Endothelial cell of umbilical vein (primary cell): ENCODE results near the gene NRDE2. TPM values are rescaled to one million over a fixed set of nuclear protein-coding genes. Genes with fewer than 3 reads are reported as not detected.

Experiments used
- BruUV-seq: library from RNA; stranded (reverse); fragments of 400-500 nt; replicated peaks from 2 replicates; lab custom pipeline; 2021; lab: Mats Ljungman, UMichigan
- CTCF ChIA-PET: fragments of 300-600, 350-600 bp; sonication (Branson Sonifier 250); formaldehyde crosslinking; loops from one replicate; lab custom pipeline; 2021; ENCODE audit warnings: antibody characterized with exemption, inconsistent platforms; lab: Charles Lee
- POLR2A ChIA-PET: fragments of 300-600, 350-600 bp; sonication (Branson Sonifier 250); formaldehyde crosslinking; loops from one replicate; lab custom pipeline; 2021; ENCODE audit warnings: antibody characterized with exemption, inconsistent platforms; lab: Charles Lee
- DNase-seq: peaks from one replicate; pipeline ENCODE4 v3.0.0-alpha.2; 2011; ENCODE audit warnings: low read depth, low spot score
- FAIRE-seq: peaks from 2 replicates; lab custom pipeline; 2011; peaks lifted over from hg19 to GRCh38; lab: Jason Lieb, UNC
- H2AFZ ChIP-seq: 2 replicates; pipeline ENCODE4 v1.6.0; 2012; ENCODE audit warnings: low read depth, low read length, control low read depth, inconsistent platforms
- H3K27ac ChIP-seq: 2 replicates; pipeline ENCODE4 v1.5.1; 2011; ENCODE audit warnings: low read depth, mild to moderate bottlenecking, control low read depth, low read length, moderate library complexity; ENCODE audit not compliant: insufficient read depth
- H3K27me3 ChIP-seq, 2 experiments: 2 replicates each; pipeline versions ENCODE4 v1.6.0 to v1.6.1; 2011; ENCODE audit warnings: low read length in 2 of 2, mixed read lengths in 1 of 2; ENCODE audit not compliant: control insufficient read depth in 2 of 2, insufficient read depth in 2 of 2
- H3K36me3 ChIP-seq, 2 experiments: 2 replicates in 1 of 2; 3 replicates in 1 of 2; pipeline ENCODE4 v1.5.1; 2011; ENCODE audit warnings: low read length in 2 of 2, mild to moderate bottlenecking in 1 of 2, moderate library complexity in 1 of 2; ENCODE audit not compliant: control insufficient read depth in 2 of 2, insufficient read depth in 2 of 2; ENCODE audit errors: extremely low read depth in 1 of 2
- H3K4me1 ChIP-seq: 3 replicates; pipeline ENCODE4 v1.5.1; 2011; ENCODE audit warnings: mild to moderate bottlenecking, low read length; ENCODE audit not compliant: control insufficient read depth, insufficient read depth; ENCODE audit errors: extremely low read depth
- H3K4me2 ChIP-seq: 2 replicates; pipeline ENCODE4 v1.6.1; 2011; ENCODE audit warnings: low read length, control low read depth, mixed read lengths; ENCODE audit not compliant: insufficient read depth
- H3K4me3 ChIP-seq, 3 experiments: fragments of 200-600 bp in 1 of 3; sonication (generic), shearing (Covaris generic) in 1 of 3; replicated peaks in 1 of 3; 2 replicates each; pipeline ENCODE4 v1.5.1; 2011 to 2016; ENCODE audit warnings: control low read depth in 3 of 3, low read length in 3 of 3, mild to moderate bottlenecking in 2 of 3, inconsistent platforms in 1 of 3, low read depth in 1 of 3, moderate library complexity in 1 of 3; ENCODE audit not compliant: insufficient read depth in 1 of 3
- H3K79me2 ChIP-seq: 2 replicates; pipeline ENCODE4 v1.6.0; 2012; ENCODE audit warnings: low read length, inconsistent platforms; ENCODE audit not compliant: control insufficient read depth, insufficient read depth
- H3K9ac ChIP-seq: replicated peaks from 2 replicates; pipeline ENCODE3; 2011; ENCODE audit warnings: low read length, control low read depth; ENCODE audit not compliant: insufficient read depth; ENCODE audit errors: extremely low read depth
- H3K9me1 ChIP-seq: replicated peaks from 3 replicates; pipeline ENCODE4 v1.6.0; 2011; ENCODE audit warnings: mild to moderate bottlenecking, low read length; ENCODE audit not compliant: control insufficient read depth, insufficient read depth; ENCODE audit errors: extremely low read depth
- H3K9me3 ChIP-seq: replicated peaks from 2 replicates; pipeline ENCODE4 v1.5.1; 2012; ENCODE audit warnings: low read length, inconsistent platforms; ENCODE audit not compliant: control insufficient read depth, insufficient read depth
- H4K20me1 ChIP-seq: replicated peaks from 2 replicates; pipeline ENCODE3; 2011; ENCODE audit warnings: mild to moderate bottlenecking, low read length; ENCODE audit not compliant: control insufficient read depth, insufficient read depth; ENCODE audit errors: extremely low read depth
- CTCF ChIP-seq, 2 donors: IDR thresholded peaks; 1 replicate in 1 of 2; 2 replicates in 1 of 2; pipeline ENCODE4 v1.5.1; 2011; ENCODE audit warnings: low read length in 2 of 2, mild to moderate bottlenecking in 2 of 2, moderate library complexity in 2 of 2, control low read depth in 1 of 2, inconsistent platforms in 1 of 2, low read depth in 1 of 2; ENCODE audit not compliant: insufficient read depth in 1 of 2; ENCODE audit errors: extremely low read depth in 1 of 2
- EZH2 ChIP-seq: IDR thresholded peaks from 2 replicates; pipeline ENCODE4 v1.6.1; 2012; ENCODE audit warnings: borderline replicate concordance, low read depth, mild to moderate bottlenecking, moderate library complexity, low read length, inconsistent platforms; ENCODE audit not compliant: severe bottlenecking
- GATA2 ChIP-seq: IDR thresholded peaks from 2 replicates; pipeline ENCODE4 v1.7.0; 2011; ENCODE audit warnings: low read depth, mild to moderate bottlenecking, moderate library complexity, mixed read lengths, low read length; ENCODE audit not compliant: insufficient read length, insufficient read depth
- JUN ChIP-seq: IDR thresholded peaks from 2 replicates; pipeline ENCODE4 v1.6.1; 2011; ENCODE audit warnings: borderline replicate concordance, low read depth; ENCODE audit not compliant: insufficient read length, insufficient read depth
- MYC ChIP-seq: IDR thresholded peaks from one replicate; pipeline ENCODE4 v1.6.1; 2011; ENCODE audit warnings: mild to moderate bottlenecking, low read depth, low read length
- POLR2A ChIP-seq: IDR thresholded peaks from 2 replicates; pipeline ENCODE4 v1.6.1; 2012; ENCODE audit warnings: low read depth, mild to moderate bottlenecking, control low read depth, low read length
- POLR2AphosphoS5 ChIP-seq: IDR thresholded peaks from 2 replicates; pipeline ENCODE4 v1.6.1; 2012; ENCODE audit warnings: low read depth, mild to moderate bottlenecking, control low read depth, low read length, moderate library complexity; ENCODE audit not compliant: insufficient read depth
- dilution Hi-C: fragments of 300-500 bp; cut with MboI; formaldehyde crosslinking; loops from one replicate; pipeline ENCODE4 v1.15.0; 2019; ENCODE audit warnings: low sequenced_read_pairs; ENCODE audit not compliant: extremely low pct_ligation_motif_present
- intact Hi-C: fragments of 100-400 bp; cut with micrococcal nuclease; formaldehyde crosslinking; loops from one replicate; pipeline ENCODE4 v1.10.0; 2022
- polyA plus RNA-seq, 4 experiments: library from polyadenylated mRNA; depleted of rRNA in 3 of 4; stranded (reverse) in 3 of 4; unstranded in 1 of 4; fragments of >200 nt; gene quantifications; 2 replicates each; pipeline versions ENCODE4 v1.2.1 to v1.2.3, GENCODE V29; 2011 to 2012; ENCODE audit warnings: missing spikeins in 1 of 4
- total RNA-seq: library from RNA; stranded (reverse); gene quantifications from 2 replicates; pipeline ENCODE4 v1.2.3, GENCODE V29; 2021

Gene NRDE2
- total and polyA plus RNA-seq, 2 donors (not counting 3 experiments of a cell fraction or from before 2014, with no cell fraction given), result 8.5 to 22.1 TPM

GRCh38 chr14:90344331-90345238 is 12.8 kb upstream of the NRDE2 start:
- Histone ChIP-seq H2AFZ (no peak overlapping the region), H3K9ac (no peak overlapping the region), H3K79me2 (no peaks in the 10 kb centered on the region), H3K4me1 (no peaks in the 10 kb centered on the region), H3K4me2 (no peak overlapping the region), H3K9me3 (no peaks in the 10 kb centered on the region), H3K9me1 (no peaks in the 10 kb centered on the region), H3K36me3 (no peaks in the 10 kb centered on the region), H3K27ac (no peak overlapping the region), H3K4me3 (no peak overlapping the region), H4K20me1 (no peaks in the 10 kb centered on the region), H3K27me3 (peaks cover 3 to 5% of the 10 kb centered on the region in 2 experiments)
- DNase-seq (no peak), FAIRE-seq (no peak)
- intact Hi-C loops (no loop called here), dilution Hi-C loops (no loop called here)
- no TSS peak for BruUV-seq
- no peak for TF ChIP-seq POLR2AphosphoS5
- no peak for TF ChIP-seq GATA2
- TF ChIP-seq JUN, result no peak
- TF ChIP-seq POLR2A, result no peak
- no peak for TF ChIP-seq MYC
- ChIA-PET POLR2A (no interaction called here), CTCF (interaction anchor here (0.8 to 1.7 kb wide), 3 partner anchors 10 to 414 kb away, joined by 3 to 4 read pairs (median 4); no protein-coding TSS in a partner anchor)

GRCh38 chr14:90342327-90342726 is 10.6 kb upstream of the NRDE2 start:
- H3K4me3 ChIP-seq, result no peak overlapping the region
- H3K27me3 ChIP-seq, result peaks cover 9 to 13% of the 10 kb centered on the region in 2 experiments
- H2AFZ ChIP-seq, result no peak overlapping the region
- dilution Hi-C loops, result no loop called here
- intact Hi-C loops, result no loop called here
- H3K9me1 ChIP-seq, result no peaks in the 10 kb centered on the region
- H3K9me3 ChIP-seq, result no peaks in the 10 kb centered on the region
- FAIRE-seq, result no peak
- TF ChIP-seq GATA2 (no peak), EZH2 (no peak), POLR2AphosphoS5 (no peak), CTCF (IDR thresholded peaks at IDR 0.05; ENCODE audit: extremely low read depth in 1 of 2, insufficient read depth in 1 of 2, low read depth in 1 of 2, low read length in 2 of 2) (no peak)
- no TSS peak for BruUV-seq
- no peak overlapping the region for H3K27ac ChIP-seq
- H3K4me1 ChIP-seq, result no peaks in the 10 kb centered on the region
- H4K20me1 ChIP-seq, result no peaks in the 10 kb centered on the region
- H3K9ac ChIP-seq, result no peak overlapping the region
- DNase-seq, result no peak
- ChIA-PET POLR2A (interaction anchor here (0.7 kb wide), 1 partner anchor 369 kb away, joined by 3 read pairs; no protein-coding TSS in a partner anchor), CTCF (interaction anchor here (1.3 kb wide), 1 partner anchor 9 kb away, joined by 3 read pairs; no protein-coding TSS in a partner anchor)
- H3K4me2 ChIP-seq, result no peak overlapping the region
- no peaks in the 10 kb centered on the region for H3K79me2 ChIP-seq
- no peaks in the 10 kb centered on the region for H3K36me3 ChIP-seq
